DND-41 (cell line): ENCODE measurements around the gene MAP4K3.

ENCODE experiments used
- EZH2 ChIP-seq: IDR thresholded peaks from 3 replicates; pipeline ENCODE4 v1.6.1; 2012; ENCODE audit warnings: borderline replicate concordance, low read depth, mild to moderate bottlenecking, moderate library complexity, low read length, inconsistent platforms; ENCODE audit not compliant: severe bottlenecking
- TF ChIP-seq, protein P1 (sequence below): IDR thresholded peaks from 2 replicates; pipeline ENCODE4 v1.5.1; 2012; ENCODE audit warnings: borderline replicate concordance, low read length, moderate library complexity, mild to moderate bottlenecking; ENCODE audit not compliant: poor library complexity, severe bottlenecking; ENCODE audit errors: extremely low read depth

- TF ChIP-seq, protein P1, sequence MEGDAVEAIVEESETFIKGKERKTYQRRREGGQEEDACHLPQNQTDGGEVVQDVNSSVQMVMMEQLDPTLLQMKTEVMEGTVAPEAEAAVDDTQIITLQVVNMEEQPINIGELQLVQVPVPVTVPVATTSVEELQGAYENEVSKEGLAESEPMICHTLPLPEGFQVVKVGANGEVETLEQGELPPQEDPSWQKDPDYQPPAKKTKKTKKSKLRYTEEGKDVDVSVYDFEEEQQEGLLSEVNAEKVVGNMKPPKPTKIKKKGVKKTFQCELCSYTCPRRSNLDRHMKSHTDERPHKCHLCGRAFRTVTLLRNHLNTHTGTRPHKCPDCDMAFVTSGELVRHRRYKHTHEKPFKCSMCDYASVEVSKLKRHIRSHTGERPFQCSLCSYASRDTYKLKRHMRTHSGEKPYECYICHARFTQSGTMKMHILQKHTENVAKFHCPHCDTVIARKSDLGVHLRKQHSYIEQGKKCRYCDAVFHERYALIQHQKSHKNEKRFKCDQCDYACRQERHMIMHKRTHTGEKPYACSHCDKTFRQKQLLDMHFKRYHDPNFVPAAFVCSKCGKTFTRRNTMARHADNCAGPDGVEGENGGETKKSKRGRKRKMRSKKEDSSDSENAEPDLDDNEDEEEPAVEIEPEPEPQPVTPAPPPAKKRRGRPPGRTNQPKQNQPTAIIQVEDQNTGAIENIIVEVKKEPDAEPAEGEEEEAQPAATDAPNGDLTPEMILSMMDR, result no peak
- no peak for TF ChIP-seq EZH2
These were observed 49.0 kb upstream of the MAP4K3 start for GRCh38 chr2:39486071-39486470.
